Heart left ventricle (tissue), 13 donors: ENCODE results near the gene CD226.
"Not testable (repeated sequence)": the region's sequence is repeated elsewhere in the genome, so short reads cannot be mapped to it uniquely, and the experiment has no call there.

ENCODE experiments used
- CTCF ChIP-seq, 12 donors: fragments of 200-600 bp; sonication (generic) in 4 of 12; IDR thresholded peaks; one replicate each; pipeline versions ENCODE4 v1.5.0 to v1.8.0; 2018 to 2022; ENCODE audit warnings: antibody characterized with exemption in 12 of 12, mild to moderate bottlenecking in 5 of 12
- POLR2A ChIP-seq, 2 donors: fragments of 450-650 bp; IDR thresholded peaks; one replicate each; pipeline ENCODE4 v1.6.1; 2017; ENCODE audit warnings: antibody characterized with exemption in 2 of 2, mild to moderate bottlenecking in 2 of 2, moderate library complexity in 2 of 2
- donor health status: ischemic (EF 13 %, LVEDD 7.1; RV severe dilation, severe dysfunction).
- donor health status: DM: no; HTN: yes; CAD: no.
- donor health status: DM: no; HTN: no; CAD: no.
- donor health status: ischemic (EF 25% LVEDD 6.9; RV normal size, moderate dysfunction).
- donor health status: ischemic (EF 25% LVEDD 5.7; RV mildly dilated, moderate dysfunction).
- donor health status: ischemic (EF 35%, LVEDD 5.7; RV mildly dilated, moderate dysfunction).
- donor health status: nonischemic (EF 11% LVEDD 7.7; RV severe dilation, severe dysfunction).
- donor health status: DM: yes; HTN: yes; CAD: no.
- donor health status: PGD.
- donor health status: ischemic (EF 29% LVEDD 5.4; RV normal size, mild dysfunction).
- donor health status: nonischemic (EF 23%, LVEDD 6.1; RV moderate dilation, normal function).

GRCh38 chr18:69879051-69879450, 68.6 kb downstream of the CD226 start:
- not testable (repeated sequence) for TF ChIP-seq CTCF, POLR2A (IDR thresholded peaks at IDR 0.05)
